Caco-2 (cell line): ENCODE results near the gene BCL2L11. TPM values are rescaled to one million over a fixed set of nuclear protein-coding genes. Genes with fewer than 3 reads are reported as not detected.

Source experiments
- BruUV-seq: library from RNA; stranded (reverse); fragments of 400-500 nt; replicated peaks from 2 replicates; lab custom pipeline; 2021; lab: Mats Ljungman, UMichigan
- CTCF ChIA-PET: fragments of 300-600 bp; sonication (Branson Sonifier 250); formaldehyde crosslinking; loops from one replicate; lab custom pipeline; 2022; ENCODE audit warnings: antibody characterized with exemption; lab: Charles Lee
- POLR2A ChIA-PET: fragments of 300-600 bp; sonication (Branson Sonifier 250); formaldehyde crosslinking; loops from one replicate; lab custom pipeline; 2022; ENCODE audit warnings: antibody characterized with exemption; lab: Charles Lee
- DNase-seq, 2 experiments: peaks; one replicate each; pipeline versions ENCODE4 v3.0.0 to v3.0.0-alpha.2; 2020 to 2022
- H3K27me3 ChIP-seq: replicated peaks from 2 replicates; pipeline ENCODE4 v1.6.0; 2011; ENCODE audit warnings: low read length; ENCODE audit not compliant: control insufficient read depth, insufficient read depth
- H3K36me3 ChIP-seq: 2 replicates; pipeline ENCODE4 v1.5.1; 2011; ENCODE audit warnings: low read length; ENCODE audit not compliant: control insufficient read depth, insufficient read depth
- H3K4me1 ChIP-seq: fragments of 250-450 bp; sonication (Bioruptor Pico); 2 replicates; pipeline ENCODE4 v1.5.1; 2020; ENCODE audit warnings: mild to moderate bottlenecking
- H3K4me3 ChIP-seq: 2 replicates; pipeline ENCODE4 v1.5.1; 2011; ENCODE audit warnings: low read depth, mild to moderate bottlenecking, control low read depth, low read length
- H3K9me3 ChIP-seq: fragments of 250-450 bp; sonication (Bioruptor Pico); 2 replicates; pipeline ENCODE4 v1.5.1; 2020; ENCODE audit warnings: mild to moderate bottlenecking, moderate library complexity
- H3K27ac Mint-ChIP-seq: one replicate; pipeline ENCODE4 v1.8.0; 2022; ENCODE audit warnings: mixed read lengths; ENCODE audit not compliant: unreplicated experiment
- H3K27me3 Mint-ChIP-seq: one replicate; pipeline ENCODE4 v1.8.0; 2022; ENCODE audit warnings: mixed read lengths; ENCODE audit not compliant: insufficient read depth, unreplicated experiment
- H3K36me3 Mint-ChIP-seq: one replicate; pipeline ENCODE4 v1.8.0; 2022; ENCODE audit warnings: mild to moderate bottlenecking, mixed read lengths; ENCODE audit not compliant: insufficient read depth, unreplicated experiment
- H3K4me1 Mint-ChIP-seq: one replicate; pipeline ENCODE4 v1.8.0; 2022; ENCODE audit warnings: low read depth, mixed read lengths; ENCODE audit not compliant: unreplicated experiment
- H3K4me3 Mint-ChIP-seq: one replicate; pipeline ENCODE4 v1.8.0; 2022; ENCODE audit warnings: mild to moderate bottlenecking, moderate library complexity, mixed read lengths; ENCODE audit not compliant: unreplicated experiment
- H3K9me3 Mint-ChIP-seq: one replicate; pipeline ENCODE4 v1.8.0; 2022; ENCODE audit warnings: mixed read lengths; ENCODE audit not compliant: unreplicated experiment
- intact Hi-C: fragments of 100-400 bp; cut with micrococcal nuclease; formaldehyde crosslinking; loops from one replicate; pipeline ENCODE4 v1.10.0; 2022; ENCODE audit not compliant: unreplicated experiment
- total RNA-seq: library from RNA; stranded (reverse); gene quantifications from 2 replicates; pipeline ENCODE4 v1.2.3, GENCODE V29; 2022
- TF ChIP-seq, protein P1 (sequence below), 2 experiments: fragments of 200-600 bp in 1 of 2; IDR thresholded peaks; 1 replicate in 1 of 2; 2 replicates in 1 of 2; pipeline versions ENCODE4 v1.5.1 to v1.8.0; 2011 to 2022; ENCODE audit warnings: antibody characterized with exemption in 1 of 2, control low read depth in 1 of 2, inconsistent platforms in 1 of 2, low read depth in 1 of 2, low read length in 1 of 2, mild to moderate bottlenecking in 1 of 2, moderate library complexity in 1 of 2; ENCODE audit not compliant: insufficient read depth in 1 of 2, severe bottlenecking in 1 of 2, unreplicated experiment in 1 of 2

The BCL2L11 gene
- total RNA-seq, 1 experiment from 2014 or later = 28.9 TPM

DNA sequence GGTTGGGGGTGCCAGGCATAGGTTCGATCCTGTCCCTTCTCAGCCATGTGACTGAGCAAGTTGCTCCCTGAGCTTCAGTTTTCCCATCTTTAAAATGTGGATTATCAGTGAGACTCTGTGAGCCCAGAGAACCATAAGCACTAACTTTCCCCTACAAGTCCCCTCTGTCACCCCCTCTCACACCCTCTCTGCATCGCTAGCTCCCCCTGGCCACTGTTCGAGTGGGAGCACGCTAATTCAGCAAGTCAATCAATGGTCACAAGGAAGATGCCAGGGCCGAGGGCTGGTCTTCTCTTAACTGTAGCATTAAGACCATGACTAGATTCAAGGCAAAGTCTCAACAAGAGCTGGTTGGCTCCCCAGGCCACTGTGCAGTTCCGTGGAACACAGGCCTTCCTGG is 66.2 kb downstream of the BCL2L11 start:
- H3K27ac Mint-ChIP-seq = no peak overlapping the region
- no peaks in the 10 kb centered on the region for H3K27me3 Mint-ChIP-seq
- no peaks in the 10 kb centered on the region for H3K9me3 ChIP-seq
- intact Hi-C loops = no loop called here
- no peaks in the 10 kb centered on the region for H3K36me3 ChIP-seq
- POLR2A ChIA-PET = no interaction called here
- H3K4me1 Mint-ChIP-seq = peaks cover 31% of the 10 kb centered on the region
- no peak for DNase-seq
- CTCF ChIA-PET = interaction anchor here (2.0 kb wide), 1 partner anchor 7 kb away, joined by 8 read pairs; no protein-coding TSS in a partner anchor
- H3K27me3 ChIP-seq = no peaks in the 10 kb centered on the region; the same call in 1 of the 2 replicates
- TF ChIP-seq, protein P1, sequence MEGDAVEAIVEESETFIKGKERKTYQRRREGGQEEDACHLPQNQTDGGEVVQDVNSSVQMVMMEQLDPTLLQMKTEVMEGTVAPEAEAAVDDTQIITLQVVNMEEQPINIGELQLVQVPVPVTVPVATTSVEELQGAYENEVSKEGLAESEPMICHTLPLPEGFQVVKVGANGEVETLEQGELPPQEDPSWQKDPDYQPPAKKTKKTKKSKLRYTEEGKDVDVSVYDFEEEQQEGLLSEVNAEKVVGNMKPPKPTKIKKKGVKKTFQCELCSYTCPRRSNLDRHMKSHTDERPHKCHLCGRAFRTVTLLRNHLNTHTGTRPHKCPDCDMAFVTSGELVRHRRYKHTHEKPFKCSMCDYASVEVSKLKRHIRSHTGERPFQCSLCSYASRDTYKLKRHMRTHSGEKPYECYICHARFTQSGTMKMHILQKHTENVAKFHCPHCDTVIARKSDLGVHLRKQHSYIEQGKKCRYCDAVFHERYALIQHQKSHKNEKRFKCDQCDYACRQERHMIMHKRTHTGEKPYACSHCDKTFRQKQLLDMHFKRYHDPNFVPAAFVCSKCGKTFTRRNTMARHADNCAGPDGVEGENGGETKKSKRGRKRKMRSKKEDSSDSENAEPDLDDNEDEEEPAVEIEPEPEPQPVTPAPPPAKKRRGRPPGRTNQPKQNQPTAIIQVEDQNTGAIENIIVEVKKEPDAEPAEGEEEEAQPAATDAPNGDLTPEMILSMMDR (IDR thresholded peaks at IDR 0.05; ENCODE audit: insufficient read depth in 1 of 2, low read depth in 1 of 2, low read length in 1 of 2, severe bottlenecking in 1 of 2, unreplicated experiment in 1 of 2) = no peak
- H3K36me3 Mint-ChIP-seq = no peaks in the 10 kb centered on the region
- H3K4me3 ChIP-seq = no peak overlapping the region
- BruUV-seq = no TSS peak
- H3K4me1 ChIP-seq = peaks cover 36% of the 10 kb centered on the region
- H3K9me3 Mint-ChIP-seq = peaks cover 10% of the 10 kb centered on the region
- H3K4me3 Mint-ChIP-seq = no peak overlapping the region

DNA sequence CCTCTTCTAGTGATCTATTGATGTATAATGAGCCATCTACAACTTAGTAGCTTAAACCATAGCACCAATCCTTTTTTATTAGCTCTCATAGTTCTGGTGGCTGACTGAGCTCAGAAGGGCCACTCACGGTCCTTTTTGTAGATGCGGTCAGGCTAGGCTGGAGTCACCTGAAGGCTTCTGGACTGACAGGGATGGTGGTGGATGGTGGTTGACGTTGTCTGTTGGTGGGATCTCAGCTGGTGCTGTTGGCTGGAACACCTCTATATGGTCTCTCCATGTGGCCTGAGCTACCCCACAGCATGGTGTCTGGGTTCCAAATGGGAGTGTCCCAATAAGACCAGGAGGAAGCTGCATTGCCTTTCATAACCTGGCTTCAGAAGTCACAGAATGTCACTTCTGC is 68.0 kb downstream of the BCL2L11 start:
- Mint-ChIP-seq H3K4me3 (no peak overlapping the region), H3K36me3 (no peaks in the 10 kb centered on the region), H3K9me3 (peaks cover 10% of the 10 kb centered on the region), H3K4me1 (peaks cover 36% of the 10 kb centered on the region), H3K27me3 (no peaks in the 10 kb centered on the region), H3K27ac (no peak overlapping the region)
- intact Hi-C loops = no loop called here
- Histone ChIP-seq H3K36me3 (no peaks in the 10 kb centered on the region), H3K9me3 (no peaks in the 10 kb centered on the region), H3K4me1 (peaks cover 40% of the 10 kb centered on the region), H3K27me3 (no peaks in the 10 kb centered on the region; the same call in 1 of the 2 replicates), H3K4me3 (no peak overlapping the region)
- CTCF ChIA-PET = no interaction called here
- no TSS peak for BruUV-seq
- TF ChIP-seq, protein P1 (IDR thresholded peaks at IDR 0.05; ENCODE audit: insufficient read depth in 1 of 2, low read depth in 1 of 2, low read length in 1 of 2, severe bottlenecking in 1 of 2, unreplicated experiment in 1 of 2) = no peak
- POLR2A ChIA-PET = no interaction called here
- no peak for DNase-seq

DNA sequence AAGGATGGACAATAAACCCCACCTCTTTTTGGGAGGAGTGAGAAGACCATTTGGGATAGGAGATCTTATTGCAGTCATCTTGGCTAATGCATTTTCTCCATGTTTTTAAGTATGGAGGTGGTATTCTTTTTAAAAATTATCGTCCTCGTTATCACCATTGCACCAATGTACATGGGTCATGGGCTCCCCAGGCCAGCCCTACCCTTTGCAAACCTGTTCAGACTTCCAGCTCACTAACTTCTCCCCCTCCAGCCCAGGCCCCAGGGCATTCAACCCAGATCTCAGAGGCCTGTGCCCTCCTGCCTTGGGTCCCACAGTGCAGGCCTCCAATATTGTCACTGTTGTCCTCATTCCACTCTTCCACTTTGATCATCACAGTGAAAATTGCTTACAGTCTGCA is 68.4 kb downstream of the BCL2L11 start:
- H3K36me3 Mint-ChIP-seq = no peaks in the 10 kb centered on the region
- Histone ChIP-seq H3K4me3 (no peak overlapping the region), H3K4me1 (peaks cover 40% of the 10 kb centered on the region), H3K36me3 (no peaks in the 10 kb centered on the region), H3K27me3 (no peaks in the 10 kb centered on the region; the same call in 1 of the 2 replicates), H3K9me3 (no peaks in the 10 kb centered on the region)
- no peak overlapping the region for H3K27ac Mint-ChIP-seq
- TF ChIP-seq, protein P1 (IDR thresholded peaks at IDR 0.05; ENCODE audit: insufficient read depth in 1 of 2, low read depth in 1 of 2, low read length in 1 of 2, severe bottlenecking in 1 of 2, unreplicated experiment in 1 of 2) = no peak
- BruUV-seq = no TSS peak
- ChIA-PET POLR2A (no interaction called here), CTCF (no interaction called here)
- peaks cover 10% of the 10 kb centered on the region for H3K9me3 Mint-ChIP-seq
- no peaks in the 10 kb centered on the region for H3K27me3 Mint-ChIP-seq
- peaks cover 36% of the 10 kb centered on the region for H3K4me1 Mint-ChIP-seq
- intact Hi-C loops = no loop called here
- no peak overlapping the region for H3K4me3 Mint-ChIP-seq
- DNase-seq = no peak
